Hematopoietic multipotent progenitor cell (in vitro differentiated cells): ENCODE data around the gene ARHGAP31. TPM values are rescaled to one million over a fixed set of nuclear protein-coding genes. Genes with fewer than 3 reads are reported as not detected.
"Not testable (repeated sequence)": the region's sequence is repeated elsewhere in the genome, so short reads cannot be mapped to it uniquely, and the experiment has no call there.

Source experiments
- DNase-seq, 3 donors: peaks; one replicate each; pipeline ENCODE4 v3.0.0-alpha.2; 2011 to 2015; ENCODE audit warnings: low read depth in 2 of 3, low spot score in 2 of 3
- total RNA-seq: library from RNA; depleted of rRNA; stranded (reverse); fragments of >200 nt; gene quantifications from one replicate; pipeline ENCODE4 v1.2.3, GENCODE V29; 2012

The ARHGAP31 gene
- total RNA-seq, 1 donor: 2.4 TPM

- no peak for DNase-seq
These were observed 895 bp upstream of the ARHGAP31 start for GRCh38 chr3:119293105-119293870.

DNA sequence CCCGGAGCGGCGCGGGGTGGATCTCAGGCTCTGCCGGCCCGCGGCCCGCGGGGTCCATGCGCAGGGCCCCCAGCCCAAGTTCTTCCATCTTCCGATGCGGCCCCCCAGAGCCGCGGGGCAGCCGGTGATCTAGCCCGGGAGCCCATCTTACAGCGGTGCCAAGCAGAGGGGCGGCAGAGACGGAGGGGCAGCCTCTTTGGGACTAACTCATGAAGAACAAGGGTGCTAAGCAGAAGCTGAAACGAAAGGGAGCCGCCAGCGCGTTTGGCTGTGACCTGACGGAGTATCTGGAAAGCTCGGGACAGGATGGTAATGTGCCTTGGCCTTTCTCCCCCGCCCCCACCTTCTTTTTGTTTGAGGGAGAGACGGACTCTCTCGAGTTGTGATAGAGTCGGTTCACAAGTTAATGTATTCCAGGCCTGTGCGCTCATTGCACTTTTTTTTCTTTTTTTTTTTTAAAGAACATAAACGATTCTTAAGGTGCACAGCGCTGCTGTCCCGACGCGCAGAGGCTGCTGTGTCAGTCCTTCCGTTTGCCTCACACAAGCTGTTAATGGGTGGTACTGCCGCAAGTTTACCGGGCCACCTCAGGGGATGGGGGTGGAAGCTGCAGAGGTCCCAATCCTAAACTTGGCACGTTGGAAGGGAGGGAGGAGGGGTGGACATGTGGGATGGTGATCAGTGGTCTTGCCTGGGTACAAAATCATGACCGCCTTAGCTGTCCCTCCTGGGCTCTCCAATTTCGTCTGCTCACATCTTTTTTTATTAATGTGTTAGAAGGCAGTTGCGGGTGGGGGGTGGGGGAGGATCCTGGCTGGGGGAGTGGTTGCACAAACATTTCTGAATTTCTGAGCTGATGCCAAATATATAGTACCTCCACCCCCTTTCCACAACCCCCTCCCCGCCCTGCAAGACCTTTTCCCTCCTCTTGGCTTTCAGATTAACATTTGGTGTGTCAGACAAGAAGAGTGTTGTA, 801 bp downstream of the ARHGAP31 start:
- peak; percentile 38 to 62 (median 42) for DNase-seq

GRCh38 chr3:119295816-119296726, 1.9 kb downstream of the ARHGAP31 start:
- DNase-seq: no peak

DNA sequence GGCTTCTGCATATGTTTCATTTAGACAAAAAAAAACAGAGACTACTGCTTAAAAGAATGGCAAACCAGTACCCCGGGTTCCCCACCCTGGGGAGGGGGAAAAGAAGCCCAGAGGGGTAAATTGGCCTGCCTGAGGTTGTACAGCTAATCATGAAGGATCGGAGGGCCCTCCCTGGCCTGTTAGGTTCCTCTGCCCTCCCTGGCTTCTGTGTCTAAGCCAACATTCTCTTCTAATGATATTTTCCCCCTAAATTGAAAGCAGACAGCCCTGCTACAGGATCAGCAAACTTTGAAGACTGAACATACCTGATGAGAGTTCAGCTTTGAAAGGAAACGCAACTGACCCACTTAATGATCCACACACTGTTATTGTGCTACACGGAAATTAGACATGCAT, 2.5 kb downstream of the ARHGAP31 start:
- no peak for DNase-seq

- no peak for DNase-seq
These were observed 3.0 kb downstream of the ARHGAP31 start for GRCh38 chr3:119297169-119297568.

GRCh38 chr3:119298565-119298941, 4.4 kb downstream of the ARHGAP31 start:
- no peak for DNase-seq

DNA sequence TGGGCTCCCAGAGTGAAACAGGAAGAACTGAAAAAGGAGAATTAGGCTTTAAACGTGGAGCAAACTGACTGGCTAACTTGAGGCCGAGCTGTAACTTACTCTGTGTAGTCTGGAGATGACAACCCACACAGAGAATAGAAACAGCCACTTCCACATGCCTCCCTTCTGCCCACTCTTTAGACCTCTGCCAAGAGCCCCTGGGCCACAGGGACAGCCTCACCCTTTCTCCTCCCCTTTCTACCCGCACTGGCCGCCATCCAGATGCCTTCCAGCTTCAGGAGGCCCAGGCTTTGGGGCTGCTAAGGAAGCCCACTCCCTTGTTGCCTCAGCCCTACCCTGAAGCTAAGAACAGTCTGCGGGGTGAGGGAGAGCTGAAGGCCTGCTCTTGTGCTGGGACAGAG, 6.8 kb downstream of the ARHGAP31 start:
- DNase-seq: no peak

- no peak for DNase-seq
These were observed 7.5 kb downstream of the ARHGAP31 start for GRCh38 chr3:119301662-119302061.

- no peak for DNase-seq
These were observed 8.7 kb downstream of the ARHGAP31 start for GRCh38 chr3:119302697-119303551.

- DNase-seq: no peak
These were observed 10.1 kb downstream of the ARHGAP31 start for GRCh38 chr3:119304201-119304713.

DNA sequence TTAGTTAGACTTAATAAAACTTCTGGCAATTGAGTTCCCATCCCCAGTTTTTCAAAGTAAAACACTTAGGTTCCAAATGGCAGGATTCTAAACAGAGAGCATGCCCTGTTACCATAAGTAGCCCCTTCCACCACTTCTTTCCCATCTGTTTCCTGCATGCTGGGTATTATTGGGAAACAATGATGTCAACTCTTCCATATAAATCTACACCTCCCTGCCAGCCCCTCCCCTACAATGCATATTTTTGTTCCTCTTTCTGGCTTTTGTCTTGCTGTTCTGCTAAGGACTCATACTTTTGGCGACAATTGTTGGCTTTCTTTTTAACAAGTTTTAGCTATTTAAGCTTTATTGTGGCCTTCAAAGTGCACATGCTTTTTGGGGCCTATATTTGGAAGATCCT, 11.1 kb downstream of the ARHGAP31 start:
- peak in 1 of 3 donors; percentile 51 for DNase-seq

DNA sequence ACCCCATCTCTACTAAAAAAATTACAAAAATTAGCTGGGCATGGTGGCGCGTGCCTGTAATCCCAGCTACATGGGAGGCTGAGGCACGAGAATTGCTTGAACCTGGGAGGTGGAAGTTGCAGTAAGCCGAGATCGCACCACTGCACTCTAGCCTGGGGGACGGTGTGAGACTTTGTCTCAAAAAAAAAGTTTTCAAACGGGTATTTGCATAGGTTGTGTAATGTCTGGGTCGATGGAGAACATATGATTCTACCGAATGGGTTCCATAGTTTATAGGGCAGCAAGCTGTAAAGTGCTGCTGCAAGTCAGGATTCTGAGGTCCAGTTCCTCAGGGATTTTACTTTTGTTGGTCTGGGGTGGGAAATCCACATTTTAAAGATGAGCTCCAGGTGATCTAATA, 12.2 kb downstream of the ARHGAP31 start:
- DNase-seq: not testable (repeated sequence)

GRCh38 chr3:119308355-119308754, 14.2 kb downstream of the ARHGAP31 start:
- no peak for DNase-seq

- DNase-seq: no peak
These were observed 15.4 kb downstream of the ARHGAP31 start for GRCh38 chr3:119309591-119309990.

DNA sequence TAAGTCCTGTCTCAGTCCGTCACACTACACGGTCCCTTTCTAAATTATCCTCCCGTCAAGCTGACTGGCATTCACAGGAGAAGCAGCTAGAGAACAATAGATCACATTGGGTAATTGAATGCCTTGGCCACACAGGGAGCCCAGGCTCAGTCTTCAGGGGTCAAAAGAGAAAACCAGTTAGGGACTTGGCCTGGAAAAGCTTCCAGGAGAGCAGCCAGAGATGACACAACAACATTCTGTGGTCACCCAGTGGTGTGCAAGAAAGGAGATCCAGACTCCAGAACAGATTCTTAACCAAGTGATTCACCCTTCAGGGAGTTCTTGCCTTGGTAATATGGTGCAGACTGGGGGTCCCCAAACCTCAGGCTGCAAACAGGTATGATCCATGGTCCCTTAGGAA, 15.9 kb downstream of the ARHGAP31 start:
- DNase-seq: no peak

GRCh38 chr3:119311081-119311925, 17.1 kb downstream of the ARHGAP31 start:
- DNase-seq: no peak

DNA sequence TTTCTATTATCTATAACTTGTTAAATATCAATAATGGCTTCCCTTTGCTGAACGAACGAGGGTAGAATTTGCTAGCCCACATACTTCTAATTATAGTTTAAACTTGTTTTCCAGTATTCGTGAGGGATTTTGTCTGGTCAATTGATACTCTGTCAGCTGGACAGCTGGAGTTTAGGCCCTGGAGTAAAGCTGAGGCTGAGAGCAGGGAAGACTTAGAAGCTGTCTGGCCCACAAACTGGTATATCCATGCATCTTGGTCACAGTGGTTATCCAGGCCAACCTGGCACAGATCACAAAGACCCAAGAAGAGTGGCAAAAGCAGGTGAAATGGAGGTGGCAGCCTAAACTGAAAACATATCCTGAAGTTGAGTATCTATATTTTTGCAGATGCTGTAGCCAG, 19.3 kb downstream of the ARHGAP31 start:
- DNase-seq: no peak

GRCh38 chr3:119314821-119315220, 20.6 kb downstream of the ARHGAP31 start:
- no peak for DNase-seq
